Astrocyte (in vitro differentiated cells and primary cell): Measurements from ENCODE around the gene PNKD.

Experiments
- CTCF ChIP-seq: IDR thresholded peaks from 2 replicates; pipeline ENCODE4 v1.5.1; 2011; ENCODE audit warnings: low read depth, mild to moderate bottlenecking, inconsistent platforms, low read length, moderate library complexity; ENCODE audit not compliant: insufficient read depth
- EZH2 ChIP-seq: IDR thresholded peaks from 2 replicates; pipeline ENCODE4 v1.6.1; 2012; ENCODE audit warnings: mild to moderate bottlenecking, low read length, inconsistent platforms; ENCODE audit not compliant: insufficient read depth

DNA sequence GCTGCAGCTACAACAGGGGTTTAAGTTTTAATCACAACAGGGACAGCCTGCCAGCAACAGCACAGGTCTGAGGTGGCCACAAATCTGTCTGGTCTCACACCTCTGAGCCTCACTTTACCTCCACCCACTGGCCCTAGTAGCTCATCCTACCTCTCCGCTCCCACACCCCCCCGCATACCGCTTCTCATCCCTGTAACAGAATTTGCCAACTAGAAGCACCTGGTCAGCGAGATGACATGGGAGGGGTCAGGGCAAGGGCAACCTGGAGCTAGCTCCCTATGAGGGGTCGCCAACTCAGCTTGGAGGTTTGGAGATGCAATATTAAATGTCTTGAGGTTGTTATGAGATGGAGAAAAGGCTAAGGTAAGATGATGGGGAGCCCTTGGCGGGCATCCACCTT is 93.9 kb downstream of the PNKD start:
- TF ChIP-seq EZH2 (no peak), CTCF (no peak)
